H9 (cell line): ENCODE data around the gene CDH8. TPM values are rescaled to one million over a fixed set of nuclear protein-coding genes. Genes with fewer than 3 reads are reported as not detected.

Source experiments
- DNase-seq: peaks from one replicate; pipeline ENCODE4 v3.0.0-alpha.2; 2017
- H2AFZ ChIP-seq: one replicate; pipeline ENCODE4 v1.6.1; 2013; ENCODE audit warnings: mild to moderate bottlenecking, low read length, control low read depth, moderate library complexity
- H2AK5ac ChIP-seq: 2 replicates; pipeline ENCODE4 v1.6.1; 2013; ENCODE audit warnings: low read length, control low read depth, mixed read lengths; ENCODE audit not compliant: insufficient read length
- H2BK120ac ChIP-seq: one replicate; pipeline ENCODE4 v1.6.1; 2013; ENCODE audit warnings: low read depth, mild to moderate bottlenecking, low read length, control low read depth, inconsistent platforms; ENCODE audit not compliant: poor library complexity, severe bottlenecking
- H2BK12ac ChIP-seq: 2 replicates; pipeline ENCODE4 v1.6.1; 2013; ENCODE audit warnings: low read length, control low read depth, mixed read lengths, low read depth; ENCODE audit not compliant: insufficient read length
- H2BK15ac ChIP-seq: 2 replicates; pipeline ENCODE4 v1.6.1; 2013; ENCODE audit warnings: low read depth, low read length, control low read depth
- H2BK20ac ChIP-seq: one replicate; pipeline ENCODE4 v1.6.1; 2013; ENCODE audit warnings: low read depth, mild to moderate bottlenecking, low read length, control low read depth, inconsistent platforms; ENCODE audit not compliant: poor library complexity, severe bottlenecking
- H2BK5ac ChIP-seq: 2 replicates; pipeline ENCODE4 v1.6.1; 2013; ENCODE audit warnings: low read length, control low read depth, mixed read lengths; ENCODE audit not compliant: insufficient read length
- H3K14ac ChIP-seq: 2 replicates; pipeline ENCODE4 v1.6.1; 2013; ENCODE audit warnings: low read length, control low read depth; ENCODE audit not compliant: insufficient read depth
- H3K18ac ChIP-seq: 2 replicates; pipeline ENCODE4 v1.6.1; 2013; ENCODE audit warnings: low read depth, mild to moderate bottlenecking, mixed read lengths, low read length, control low read depth; ENCODE audit not compliant: insufficient read length
- H3K23ac ChIP-seq: 2 replicates; pipeline ENCODE4 v1.6.1; 2013; ENCODE audit warnings: low read length, control low read depth, mixed read lengths, low read depth; ENCODE audit not compliant: insufficient read length
- H3K23me2 ChIP-seq: 2 replicates; pipeline ENCODE4 v1.6.1; 2013; ENCODE audit warnings: low read depth, mild to moderate bottlenecking, mixed read lengths, low read length, control low read depth; ENCODE audit not compliant: insufficient read length, poor library complexity, severe bottlenecking
- H3K27ac ChIP-seq: 2 replicates; pipeline ENCODE4 v1.5.1; 2013; ENCODE audit warnings: low read length, control low read depth, mixed read lengths, low read depth; ENCODE audit not compliant: insufficient read length
- H3K27me3 ChIP-seq: 2 replicates; pipeline ENCODE4 v1.6.1; 2013; ENCODE audit warnings: low read length, control low read depth, inconsistent platforms; ENCODE audit not compliant: insufficient read depth
- H3K4ac ChIP-seq: 2 replicates; pipeline ENCODE4 v1.6.1; 2013; ENCODE audit warnings: low read depth, mild to moderate bottlenecking, control low read depth, inconsistent platforms, low read length, moderate library complexity
- H3K4me1 ChIP-seq: 2 replicates; pipeline ENCODE4 v1.6.1; 2013; ENCODE audit warnings: low read length, control low read depth, inconsistent platforms; ENCODE audit not compliant: insufficient read depth
- H3K4me2 ChIP-seq: 2 replicates; pipeline ENCODE4 v1.6.1; 2013; ENCODE audit warnings: low read length, control low read depth, mixed read lengths; ENCODE audit not compliant: insufficient read length, insufficient read depth
- H3K56ac ChIP-seq: 2 replicates; pipeline ENCODE4 v1.6.1; 2013; ENCODE audit warnings: low read depth, mild to moderate bottlenecking, mixed read lengths, low read length, control low read depth; ENCODE audit not compliant: insufficient read length
- H3K79me1 ChIP-seq: 2 replicates; pipeline ENCODE4 v1.6.1; 2013; ENCODE audit warnings: low read depth, mild to moderate bottlenecking, moderate library complexity, low read length, control low read depth, inconsistent platforms; ENCODE audit not compliant: insufficient read depth, poor library complexity, severe bottlenecking
- H3K79me2 ChIP-seq: 2 replicates; pipeline ENCODE4 v1.6.1; 2013; ENCODE audit warnings: low read length, control low read depth, inconsistent platforms; ENCODE audit not compliant: insufficient read depth
- H3K9ac ChIP-seq: 2 replicates; pipeline ENCODE4 v1.6.1; 2013; ENCODE audit warnings: low read length, control low read depth, mixed read lengths; ENCODE audit not compliant: insufficient read length; ENCODE audit errors: extremely low read depth
- H3K9me3 ChIP-seq: one replicate; pipeline ENCODE4 v1.6.1; 2013; ENCODE audit warnings: low read depth, low read length, inconsistent platforms; ENCODE audit not compliant: control insufficient read depth
- H3T11ph ChIP-seq: one replicate; pipeline ENCODE4 v1.6.1; 2013; ENCODE audit warnings: mild to moderate bottlenecking, low read length, control low read depth, inconsistent platforms
- H4K20me1 ChIP-seq: one replicate; pipeline ENCODE4 v1.6.1; 2013; ENCODE audit not compliant: control insufficient read depth, insufficient read length, insufficient read depth
- H4K5ac ChIP-seq: 2 replicates; pipeline ENCODE4 v1.6.1; 2013; ENCODE audit warnings: low read depth, mild to moderate bottlenecking, mixed read lengths, low read length, control low read depth; ENCODE audit not compliant: insufficient read length
- H4K8ac ChIP-seq: replicated peaks from 2 replicates; pipeline ENCODE4 v1.6.1; 2013; ENCODE audit warnings: low read length, control low read depth, mixed read lengths, low read depth; ENCODE audit not compliant: insufficient read length
- H4K91ac ChIP-seq: 2 replicates; pipeline ENCODE4 v1.6.1; 2013; ENCODE audit warnings: low read depth, mild to moderate bottlenecking, moderate library complexity, mixed read lengths, low read length, control low read depth; ENCODE audit not compliant: insufficient read length
- H3K27ac Mint-ChIP-seq, 3 experiments: 2 replicates in 2 of 3; 3 replicates in 1 of 3; pipeline ENCODE4 v1.8.0; 2020 to 2021; ENCODE audit warnings: mixed read lengths in 3 of 3, mild to moderate bottlenecking in 1 of 3, moderate library complexity in 1 of 3
- H3K27me3 Mint-ChIP-seq: 2 replicates; pipeline ENCODE4 v1.8.0; 2021; ENCODE audit warnings: low read depth, mild to moderate bottlenecking, moderate library complexity, mixed read lengths
- H3K36me3 Mint-ChIP-seq, 3 experiments: 2 replicates in 2 of 3; 3 replicates in 1 of 3; pipeline ENCODE4 v1.8.0; 2020 to 2021; ENCODE audit warnings: low read depth in 3 of 3, mixed read lengths in 3 of 3; ENCODE audit not compliant: insufficient read depth in 1 of 3
- H3K4me1 Mint-ChIP-seq, 2 experiments: 2 replicates each; pipeline ENCODE4 v1.8.0; 2020; ENCODE audit warnings: mixed read lengths in 2 of 2
- H3K4me3 Mint-ChIP-seq, 2 experiments: 2 replicates in 1 of 2; 3 replicates in 1 of 2; pipeline ENCODE4 v1.8.0; 2020 to 2021; ENCODE audit warnings: mild to moderate bottlenecking in 2 of 2, mixed read lengths in 2 of 2, moderate library complexity in 1 of 2
- H3K9me3 Mint-ChIP-seq, 2 experiments: 2 replicates in 1 of 2; 3 replicates in 1 of 2; pipeline ENCODE4 v1.8.0; 2020; ENCODE audit warnings: mild to moderate bottlenecking in 2 of 2, mixed read lengths in 2 of 2, moderate library complexity in 1 of 2
- CTCF ChIP-seq: fragments of 200-600 bp; sonication (generic); conservative IDR thresholded peaks from 3 replicates; pipeline ENCODE4 v1.8.0; 2021; ENCODE audit warnings: antibody characterized with exemption, mild to moderate bottlenecking
- WGBS: extraction: QIAGEN DNeasy Blood & Tissue Kit; methylation state at CpG from one replicate; pipeline ENCODE4 v1.1.7; 2013; ENCODE audit warnings: missing lambda C conversion rate, low lambda C conversion rate, mixed read lengths; ENCODE audit not compliant: insufficient read length; ENCODE audit errors: extremely low coverage; 5-methylcytosine and 5-hydroxymethylcytosine counted together
- total RNA-seq: library from RNA; stranded (reverse); gene quantifications from 2 replicates; pipeline ENCODE4 v1.2.1, GENCODE V29; 2021

Gene CDH8
- total RNA-seq, 1 experiment from 2014 or later: 12.0 TPM

- Histone ChIP-seq H4K5ac (no peak overlapping the region), H3K9ac (no peak overlapping the region), H3K18ac (peak overlapping the region; percentile 23), H3T11ph (no peak overlapping the region), H3K4ac (no peak overlapping the region), H4K91ac (no peak overlapping the region), H3K4me1 (peaks cover 5% of the 10 kb centered on the region; the same call in 1 of the 2 replicates), H2BK15ac (no peak overlapping the region), H3K79me1 (no peaks in the 10 kb centered on the region), H3K27ac (no peak overlapping the region), H2AFZ (no peak overlapping the region), H2BK5ac (no peak overlapping the region), H3K23me2 (peaks cover 28% of the 10 kb centered on the region), H3K4me2 (peak overlapping the region; percentile 98), H2BK12ac (no peak overlapping the region), H4K8ac (no peak overlapping the region), H3K23ac (no peak overlapping the region), H2AK5ac (no peak overlapping the region), H3K79me2 (no peaks in the 10 kb centered on the region), H2BK20ac (no peak overlapping the region), H4K20me1 (no peaks in the 10 kb centered on the region), H3K9me3 (no peaks in the 10 kb centered on the region), H2BK120ac (no peak overlapping the region), H3K14ac (0 out of 2 replicates have a peak overlapping the region, but pooled peaks have one; percentile 6), H3K56ac (no peak overlapping the region), H3K27me3 (peaks cover 33% of the 10 kb centered on the region; the same call in 1 of the 2 replicates)
- no peak for TF ChIP-seq CTCF
- Mint-ChIP-seq H3K27ac (peak overlapping the region in 1 of 3 experiments; percentile 68; a peak in 2 of 7 replicates), H3K4me3 (peak overlapping the region; percentile 79 to 87), H3K9me3 (no peaks in the 10 kb centered on the region; a peak in 2 of 5 replicates), H3K27me3 (peaks cover 83% of the 10 kb centered on the region), H3K36me3 (no peaks in the 10 kb centered on the region), H3K4me1 (peaks cover 38 to 46% of the 10 kb centered on the region in 2 experiments)
- no CpG with 5 or more reads among the region's 32 CpGs for WGBS
- peak; percentile 45 for DNase-seq
Measured at GRCh38 chr16:62034231-62035114, 1.8 kb downstream of the CDH8 start.
